ENCODE measurements around the gene ANGPTL7.

ANGPTL7 gene

DNA sequence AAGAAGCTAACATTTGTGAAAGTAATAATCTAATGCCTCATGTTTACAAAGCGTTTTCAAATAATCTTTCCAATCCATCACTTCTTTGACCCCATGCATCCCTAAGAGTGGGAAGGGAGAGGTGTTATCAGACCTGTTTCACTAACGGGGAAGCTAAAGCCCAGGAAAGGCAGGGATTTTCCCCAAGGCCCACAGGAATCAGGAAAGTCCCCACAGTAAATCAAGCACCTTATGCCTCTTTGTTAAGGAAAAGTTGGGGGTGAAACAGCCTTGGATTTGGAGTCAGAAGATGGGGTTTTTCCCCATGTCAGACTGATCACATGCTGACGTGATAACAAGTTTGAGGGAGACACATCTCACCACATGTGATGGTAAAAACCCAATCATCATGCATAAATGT is 20.0 kb upstream of the ANGPTL7 start:
- no peak overlapping the region for H3K4me3 ChIP-seq (ENCODE audit: low read depth, low read length)
- TF ChIP-seq, protein P1, sequence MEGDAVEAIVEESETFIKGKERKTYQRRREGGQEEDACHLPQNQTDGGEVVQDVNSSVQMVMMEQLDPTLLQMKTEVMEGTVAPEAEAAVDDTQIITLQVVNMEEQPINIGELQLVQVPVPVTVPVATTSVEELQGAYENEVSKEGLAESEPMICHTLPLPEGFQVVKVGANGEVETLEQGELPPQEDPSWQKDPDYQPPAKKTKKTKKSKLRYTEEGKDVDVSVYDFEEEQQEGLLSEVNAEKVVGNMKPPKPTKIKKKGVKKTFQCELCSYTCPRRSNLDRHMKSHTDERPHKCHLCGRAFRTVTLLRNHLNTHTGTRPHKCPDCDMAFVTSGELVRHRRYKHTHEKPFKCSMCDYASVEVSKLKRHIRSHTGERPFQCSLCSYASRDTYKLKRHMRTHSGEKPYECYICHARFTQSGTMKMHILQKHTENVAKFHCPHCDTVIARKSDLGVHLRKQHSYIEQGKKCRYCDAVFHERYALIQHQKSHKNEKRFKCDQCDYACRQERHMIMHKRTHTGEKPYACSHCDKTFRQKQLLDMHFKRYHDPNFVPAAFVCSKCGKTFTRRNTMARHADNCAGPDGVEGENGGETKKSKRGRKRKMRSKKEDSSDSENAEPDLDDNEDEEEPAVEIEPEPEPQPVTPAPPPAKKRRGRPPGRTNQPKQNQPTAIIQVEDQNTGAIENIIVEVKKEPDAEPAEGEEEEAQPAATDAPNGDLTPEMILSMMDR (IDR thresholded peaks at IDR 0.05; ENCODE audit: borderline replicate concordance, insufficient read depth, low read depth, low read length): no peak

DNA sequence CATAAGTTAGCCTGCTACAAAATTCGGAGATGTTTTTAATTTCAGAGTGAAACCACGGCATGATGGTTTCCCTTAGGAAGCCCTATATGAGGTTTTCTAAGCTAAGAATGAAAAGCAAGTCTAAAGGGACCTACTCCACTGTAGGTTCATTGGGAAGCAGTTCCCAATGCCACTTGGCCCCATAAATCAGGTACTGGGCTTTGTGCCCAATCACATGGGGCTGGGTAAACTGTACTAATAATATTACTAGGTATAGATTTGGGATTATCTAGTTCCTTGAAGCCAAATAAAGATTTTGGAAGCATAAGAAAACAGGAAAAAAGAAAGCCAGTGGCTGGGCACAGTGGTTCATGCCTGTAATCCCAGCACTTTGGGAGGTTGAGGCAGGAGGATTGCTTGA is 19.1 kb upstream of the ANGPTL7 start:
- TF ChIP-seq, protein P1 (IDR thresholded peaks at IDR 0.05; ENCODE audit: borderline replicate concordance, insufficient read depth, low read depth, low read length): no peak
- H3K4me3 ChIP-seq (ENCODE audit: low read depth, low read length): no peak overlapping the region

DNA sequence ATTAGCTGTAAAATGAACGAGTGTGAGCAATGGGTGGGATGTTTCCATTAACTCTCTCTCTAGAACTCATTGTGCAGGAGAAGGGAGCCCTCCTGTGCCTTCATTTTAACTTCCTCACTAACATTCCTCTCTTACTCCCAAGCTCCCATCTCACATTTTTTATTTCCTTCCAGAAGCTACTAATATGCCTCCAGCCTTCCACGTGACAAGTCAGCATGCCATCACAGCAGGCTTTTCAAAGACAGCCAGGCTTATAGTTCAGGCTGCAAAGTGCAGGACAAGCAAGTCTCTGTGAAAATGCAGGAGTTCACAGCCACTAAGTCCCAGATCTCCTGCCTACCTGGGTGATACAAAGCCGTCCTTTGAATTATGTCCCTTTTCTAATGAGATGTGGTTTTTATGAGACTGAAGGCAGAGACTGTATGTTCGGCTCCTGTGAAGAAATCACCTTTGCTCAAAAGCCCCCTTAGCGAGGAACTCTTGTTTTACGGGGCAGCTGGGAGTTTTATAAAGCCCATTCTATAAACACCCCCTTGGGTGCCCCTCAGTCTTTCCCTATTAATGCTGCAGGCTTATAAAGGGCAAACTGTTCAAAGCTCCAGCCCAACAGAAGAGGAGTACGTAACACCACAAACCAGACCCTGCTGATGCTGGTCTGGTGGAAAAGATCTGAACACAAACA is 14.8 kb upstream of the ANGPTL7 start:
- TF ChIP-seq, protein P1 (IDR thresholded peaks at IDR 0.05; ENCODE audit: borderline replicate concordance, insufficient read depth, low read depth, low read length): no peak
- no peak overlapping the region for H3K4me3 ChIP-seq (ENCODE audit: low read depth, low read length)

DNA sequence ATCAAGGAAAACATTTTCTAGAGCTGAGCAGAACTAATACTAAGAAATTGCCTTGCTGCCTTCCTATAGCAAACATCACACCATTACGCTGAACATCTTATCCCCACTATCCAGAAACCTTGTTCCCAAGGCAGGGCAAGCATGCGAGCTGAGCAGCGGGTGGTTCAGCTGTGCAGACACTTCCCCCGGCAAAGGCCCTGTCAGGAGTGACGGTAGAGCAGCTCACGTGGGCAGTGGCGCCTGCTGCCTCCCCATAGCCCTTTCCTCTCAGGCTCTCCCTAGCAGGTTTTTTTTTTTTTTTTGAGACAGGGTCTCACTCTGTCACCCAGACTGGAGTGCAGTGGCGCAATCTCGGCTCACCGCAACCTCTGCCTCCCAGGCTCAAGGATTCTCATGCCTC is 13.7 kb upstream of the ANGPTL7 start:
- H3K4me3 ChIP-seq (ENCODE audit: low read depth, low read length): no peak overlapping the region
- TF ChIP-seq, protein P1 (IDR thresholded peaks at IDR 0.05; ENCODE audit: borderline replicate concordance, insufficient read depth, low read depth, low read length): no peak

DNA sequence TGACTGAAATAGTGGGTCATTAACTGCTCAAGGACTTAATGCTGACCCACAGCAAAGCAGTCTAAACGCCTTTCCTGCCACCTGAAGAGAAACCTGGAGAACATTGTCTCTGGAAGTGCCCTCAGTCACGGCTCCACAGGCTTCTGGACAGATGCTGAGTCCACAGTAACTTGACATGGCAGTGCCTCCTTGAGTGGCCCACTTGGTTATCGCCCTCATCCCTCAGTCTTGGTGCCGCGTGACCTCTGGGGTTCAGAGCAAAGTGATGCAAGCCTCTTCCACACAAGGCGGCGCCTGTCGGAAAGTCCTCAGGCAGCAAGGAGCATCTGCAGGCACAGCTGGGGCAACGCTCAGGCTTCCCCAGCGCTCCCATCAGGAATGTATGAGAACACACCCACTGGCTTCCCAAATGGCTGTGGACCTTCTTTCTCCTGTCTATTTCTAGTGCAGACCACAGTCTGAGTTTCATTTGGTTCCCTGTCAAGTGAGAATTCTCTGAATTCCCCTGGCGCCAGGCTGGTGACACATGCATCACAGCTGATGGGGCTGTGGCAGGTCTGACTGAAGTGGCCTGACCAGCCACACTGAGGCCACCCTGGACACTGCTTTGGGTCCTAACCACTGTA is 13.0 kb upstream of the ANGPTL7 start:
- TF ChIP-seq, protein P1 (IDR thresholded peaks at IDR 0.05; ENCODE audit: borderline replicate concordance, insufficient read depth, low read depth, low read length): no peak
- H3K4me3 ChIP-seq (ENCODE audit: low read depth, low read length): no peak overlapping the region

DNA sequence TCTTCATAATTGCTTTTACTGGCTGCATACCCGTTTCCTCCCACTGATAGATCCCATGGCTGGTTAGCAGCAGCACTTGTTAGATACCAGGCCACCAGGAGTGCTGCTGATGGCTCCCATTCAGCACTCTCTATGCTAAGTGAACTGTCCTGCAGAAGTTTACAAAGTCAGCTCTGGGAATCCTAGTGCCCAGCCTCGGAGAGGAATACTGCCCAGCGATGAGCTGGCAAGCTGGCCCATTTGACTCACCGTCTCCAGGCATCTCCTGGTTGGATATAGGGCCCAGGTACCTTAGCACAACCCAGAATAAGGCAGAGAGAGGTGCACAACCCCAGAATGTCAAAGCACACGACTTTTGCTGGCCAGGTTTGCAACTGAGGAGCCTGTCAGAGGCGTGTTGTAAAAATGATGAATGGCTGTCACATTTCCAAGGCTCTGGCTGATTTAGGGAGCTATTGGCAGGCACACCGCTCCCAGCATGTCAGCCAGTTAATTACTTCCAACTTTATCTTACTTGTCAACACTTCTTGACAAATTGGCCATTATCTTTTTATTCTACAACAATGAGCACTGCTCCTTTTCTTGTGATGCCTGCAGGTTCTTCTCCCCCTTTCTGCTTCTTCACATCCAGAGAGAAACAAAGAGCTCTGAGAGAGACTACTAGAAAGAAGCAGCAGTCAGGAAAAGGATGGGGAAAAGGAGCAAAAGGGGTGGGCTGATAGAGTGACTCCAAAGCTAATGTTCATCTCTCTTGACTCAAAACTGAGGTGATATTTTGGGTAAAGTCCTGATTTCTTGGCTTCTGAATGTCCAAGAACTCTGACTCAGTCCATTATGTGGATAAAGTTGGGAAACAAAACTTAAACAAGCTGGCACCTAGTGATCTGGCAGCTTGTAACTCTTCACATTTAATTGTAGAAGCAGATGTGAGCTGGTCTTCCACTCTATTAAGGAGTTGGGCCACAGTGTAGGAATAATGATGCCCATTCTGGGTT is 10.8 kb upstream of the ANGPTL7 start:
- H3K4me3 ChIP-seq (ENCODE audit: low read depth, low read length): no peak overlapping the region
- TF ChIP-seq, protein P1 (IDR thresholded peaks at IDR 0.05; ENCODE audit: borderline replicate concordance, insufficient read depth, low read depth, low read length): no peak

Data from GM12875 (cell line).